ENCODE results near the gene ZNF627.

The ZNF627 gene

DNA sequence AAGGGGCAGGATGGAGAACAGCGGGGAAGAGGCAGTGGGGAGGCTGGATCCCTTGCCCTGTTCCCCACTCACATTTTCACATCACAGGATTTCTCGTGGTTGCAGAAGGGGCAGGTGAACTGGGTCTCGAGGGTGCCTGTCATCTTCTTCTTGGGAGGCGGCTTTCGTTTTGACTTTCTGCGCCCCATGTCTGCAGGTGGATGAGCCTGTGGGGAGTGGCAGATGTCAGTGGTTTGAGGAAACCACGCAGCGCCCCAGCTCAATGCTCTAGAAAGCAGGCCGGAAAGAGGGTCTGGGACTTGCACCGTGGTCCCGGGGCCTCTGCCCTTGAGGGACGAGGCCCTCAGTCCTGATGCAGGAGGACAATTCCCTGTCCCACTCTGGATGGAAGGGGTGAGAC lies 43.1 kb upstream of the ZNF627 start:
- CTCF ChIA-PET: interaction anchor here (0.6 kb wide), 1 partner anchor 43 kb away, joined by 3 read pairs; no protein-coding TSS in a partner anchor
- POLR2A ChIA-PET: no interaction called here

GRCh38 chr19:11555246-11555645 lies 42.0 kb upstream of the ZNF627 start:
- no peaks in the 10 kb centered on the region for H3K9me3 ChIP-seq (ENCODE audit: control insufficient read depth, insufficient read depth, low read depth, low read length)
- peaks cover 0 to 46% of the 10 kb centered on the region in 2 experiments; a peak in 2 of 3 replicates for H3K36me3 ChIP-seq (ENCODE audit: control insufficient read depth in 2 of 2, insufficient read depth in 1 of 2, low read length in 2 of 2)
- TF ChIP-seq ZNF529 (tag by site-specific recombination; IDR thresholded peaks at IDR 0.05; ENCODE audit: insufficient replicate concordance): no peak
- TF ChIP-seq ZBTB1 (tag by site-specific recombination; IDR thresholded peaks at IDR 0.05): no peak
- no peak for TF ChIP-seq ZNF423 (tag by site-specific recombination; IDR thresholded peaks at IDR 0.05)
- no peak for TF ChIP-seq ZNF654 (tag by site-specific recombination; IDR thresholded peaks at IDR 0.05; ENCODE audit: low read depth)
- TF ChIP-seq ZNF292 (tag by site-specific recombination; IDR thresholded peaks at IDR 0.05; ENCODE audit: borderline replicate concordance, low read depth): no peak
- no peak for TF ChIP-seq ZNF580 (tag by site-specific recombination; IDR thresholded peaks at IDR 0.05)
- no peak for TF ChIP-seq ZNF48 (tag by site-specific recombination; IDR thresholded peaks at IDR 0.05)
- no peak for TF ChIP-seq ZNF792 (tag by site-specific recombination; IDR thresholded peaks at IDR 0.05)
- TF ChIP-seq ZNF26 (tag by site-specific recombination; IDR thresholded peaks at IDR 0.05): no peak
- no peak for TF ChIP-seq ZBTB8A (tag by site-specific recombination; IDR thresholded peaks at IDR 0.05)
- TF ChIP-seq ELK4 (IDR thresholded peaks at IDR 0.05; ENCODE audit: borderline replicate concordance, low read depth, low read length): no peak
- no peaks in the 10 kb centered on the region for H3K4me1 ChIP-seq (ENCODE audit: control insufficient read depth, insufficient read depth, low read length)
- POLR2A ChIA-PET: interaction anchor here (0.5 kb wide), 1 partner anchor 9 kb away, joined by 5 read pairs; no protein-coding TSS in a partner anchor
- no peak overlapping the region for H3K4me3 ChIP-seq (ENCODE audit: low read depth, low read length)
- no peak overlapping the region for H3K27ac ChIP-seq (ENCODE audit: extremely low read depth, low read depth, low read length)
- CTCF ChIA-PET: interaction anchor here (0.5 to 1.0 kb wide), 3 partner anchors 9 to 439 kb away, joined by 3 read pairs; no protein-coding TSS in a partner anchor

More for the DNA sequence above, 43.1 kb upstream of the ZNF627 start:
- H3K36me3 ChIP-seq (ENCODE audit: control insufficient read depth in 2 of 2, insufficient read depth in 1 of 2, low read length in 2 of 2): peaks cover 0 to 46% of the 10 kb centered on the region in 2 experiments; a peak in 2 of 3 replicates
- H3K9me3 ChIP-seq (ENCODE audit: control insufficient read depth, insufficient read depth, low read depth, low read length): no peaks in the 10 kb centered on the region
- TF ChIP-seq ZNF621 (tag by site-specific recombination; IDR thresholded peaks at IDR 0.05) (no peak), ZNF629 (tag by site-specific recombination; IDR thresholded peaks at IDR 0.05) (no peak), ZNF16 (tag by site-specific recombination; IDR thresholded peaks at IDR 0.05; ENCODE audit: low read depth) (no peak), OVOL3 (tag by site-specific recombination; IDR thresholded peaks at IDR 0.05) (no peak), ZNF626 (tag by site-specific recombination; IDR thresholded peaks at IDR 0.05) (no peak), MZF1 (tag by site-specific recombination; IDR thresholded peaks at IDR 0.05; ENCODE audit: borderline replicate concordance) (no peak), HOXA7 (CRISPR knock-in tag; IDR thresholded peaks at IDR 0.05; ENCODE audit: borderline replicate concordance) (no peak), ZNF175 (tag by site-specific recombination; IDR thresholded peaks at IDR 0.05) (no peak), ZNF202 (tag by site-specific recombination; IDR thresholded peaks at IDR 0.05; ENCODE audit: borderline replicate concordance) (no peak), ZNF837 (tag by site-specific recombination; IDR thresholded peaks at IDR 0.05) (no peak), GLI2 (tag by site-specific recombination; IDR thresholded peaks at IDR 0.05; ENCODE audit: borderline replicate concordance, low read depth) (no peak)
- TF ChIP-seq, protein P1, sequence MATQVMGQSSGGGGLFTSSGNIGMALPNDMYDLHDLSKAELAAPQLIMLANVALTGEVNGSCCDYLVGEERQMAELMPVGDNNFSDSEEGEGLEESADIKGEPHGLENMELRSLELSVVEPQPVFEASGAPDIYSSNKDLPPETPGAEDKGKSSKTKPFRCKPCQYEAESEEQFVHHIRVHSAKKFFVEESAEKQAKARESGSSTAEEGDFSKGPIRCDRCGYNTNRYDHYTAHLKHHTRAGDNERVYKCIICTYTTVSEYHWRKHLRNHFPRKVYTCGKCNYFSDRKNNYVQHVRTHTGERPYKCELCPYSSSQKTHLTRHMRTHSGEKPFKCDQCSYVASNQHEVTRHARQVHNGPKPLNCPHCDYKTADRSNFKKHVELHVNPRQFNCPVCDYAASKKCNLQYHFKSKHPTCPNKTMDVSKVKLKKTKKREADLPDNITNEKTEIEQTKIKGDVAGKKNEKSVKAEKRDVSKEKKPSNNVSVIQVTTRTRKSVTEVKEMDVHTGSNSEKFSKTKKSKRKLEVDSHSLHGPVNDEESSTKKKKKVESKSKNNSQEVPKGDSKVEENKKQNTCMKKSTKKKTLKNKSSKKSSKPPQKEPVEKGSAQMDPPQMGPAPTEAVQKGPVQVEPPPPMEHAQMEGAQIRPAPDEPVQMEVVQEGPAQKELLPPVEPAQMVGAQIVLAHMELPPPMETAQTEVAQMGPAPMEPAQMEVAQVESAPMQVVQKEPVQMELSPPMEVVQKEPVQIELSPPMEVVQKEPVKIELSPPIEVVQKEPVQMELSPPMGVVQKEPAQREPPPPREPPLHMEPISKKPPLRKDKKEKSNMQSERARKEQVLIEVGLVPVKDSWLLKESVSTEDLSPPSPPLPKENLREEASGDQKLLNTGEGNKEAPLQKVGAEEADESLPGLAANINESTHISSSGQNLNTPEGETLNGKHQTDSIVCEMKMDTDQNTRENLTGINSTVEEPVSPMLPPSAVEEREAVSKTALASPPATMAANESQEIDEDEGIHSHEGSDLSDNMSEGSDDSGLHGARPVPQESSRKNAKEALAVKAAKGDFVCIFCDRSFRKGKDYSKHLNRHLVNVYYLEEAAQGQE (tag by site-specific recombination; IDR thresholded peaks at IDR 0.05): no peak
- TF ChIP-seq, protein P2, sequence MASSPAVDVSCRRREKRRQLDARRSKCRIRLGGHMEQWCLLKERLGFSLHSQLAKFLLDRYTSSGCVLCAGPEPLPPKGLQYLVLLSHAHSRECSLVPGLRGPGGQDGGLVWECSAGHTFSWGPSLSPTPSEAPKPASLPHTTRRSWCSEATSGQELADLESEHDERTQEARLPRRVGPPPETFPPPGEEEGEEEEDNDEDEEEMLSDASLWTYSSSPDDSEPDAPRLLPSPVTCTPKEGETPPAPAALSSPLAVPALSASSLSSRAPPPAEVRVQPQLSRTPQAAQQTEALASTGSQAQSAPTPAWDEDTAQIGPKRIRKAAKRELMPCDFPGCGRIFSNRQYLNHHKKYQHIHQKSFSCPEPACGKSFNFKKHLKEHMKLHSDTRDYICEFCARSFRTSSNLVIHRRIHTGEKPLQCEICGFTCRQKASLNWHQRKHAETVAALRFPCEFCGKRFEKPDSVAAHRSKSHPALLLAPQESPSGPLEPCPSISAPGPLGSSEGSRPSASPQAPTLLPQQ (tag by site-specific recombination; IDR thresholded peaks at IDR 0.05): no peak
- TF ChIP-seq, protein P3, sequence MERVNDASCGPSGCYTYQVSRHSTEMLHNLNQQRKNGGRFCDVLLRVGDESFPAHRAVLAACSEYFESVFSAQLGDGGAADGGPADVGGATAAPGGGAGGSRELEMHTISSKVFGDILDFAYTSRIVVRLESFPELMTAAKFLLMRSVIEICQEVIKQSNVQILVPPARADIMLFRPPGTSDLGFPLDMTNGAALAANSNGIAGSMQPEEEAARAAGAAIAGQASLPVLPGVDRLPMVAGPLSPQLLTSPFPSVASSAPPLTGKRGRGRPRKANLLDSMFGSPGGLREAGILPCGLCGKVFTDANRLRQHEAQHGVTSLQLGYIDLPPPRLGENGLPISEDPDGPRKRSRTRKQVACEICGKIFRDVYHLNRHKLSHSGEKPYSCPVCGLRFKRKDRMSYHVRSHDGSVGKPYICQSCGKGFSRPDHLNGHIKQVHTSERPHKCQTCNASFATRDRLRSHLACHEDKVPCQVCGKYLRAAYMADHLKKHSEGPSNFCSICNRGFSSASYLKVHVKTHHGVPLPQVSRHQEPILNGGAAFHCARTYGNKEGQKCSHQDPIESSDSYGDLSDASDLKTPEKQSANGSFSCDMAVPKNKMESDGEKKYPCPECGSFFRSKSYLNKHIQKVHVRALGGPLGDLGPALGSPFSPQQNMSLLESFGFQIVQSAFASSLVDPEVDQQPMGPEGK (tag by site-specific recombination; IDR thresholded peaks at IDR 0.05): no peak
- no peaks in the 10 kb centered on the region for H3K4me1 ChIP-seq (ENCODE audit: control insufficient read depth, insufficient read depth, low read length)
- H3K4me3 ChIP-seq (ENCODE audit: low read depth, low read length): no peak overlapping the region
- no peak overlapping the region for H3K27ac ChIP-seq (ENCODE audit: extremely low read depth, low read depth, low read length)
